GM12874 (cell line): ENCODE data around the gene DENND4A.

Experiments used
- CTCF ChIP-seq: IDR thresholded peaks from 2 replicates; pipeline ENCODE4 v1.5.1; 2011; ENCODE audit warnings: low read depth, mild to moderate bottlenecking, control low read depth, low read length, moderate library complexity; ENCODE audit not compliant: insufficient read depth

The DENND4A gene

GRCh38 chr15:65765106-65765505 is 27.0 kb downstream of the DENND4A start:
- TF ChIP-seq CTCF = no peak

GRCh38 chr15:65762914-65763787 is 28.9 kb downstream of the DENND4A start:
- no peak for TF ChIP-seq CTCF

- TF ChIP-seq CTCF = no peak
Measured at GRCh38 chr15:65762399-65762798, 29.7 kb downstream of the DENND4A start.

- TF ChIP-seq CTCF = no peak
Measured at GRCh38 chr15:65761210-65761926, 30.7 kb downstream of the DENND4A start.

GRCh38 chr15:65759441-65759840 is 32.7 kb downstream of the DENND4A start:
- TF ChIP-seq CTCF = no peak

GRCh38 chr15:65758242-65758641 is 33.9 kb downstream of the DENND4A start:
- TF ChIP-seq CTCF = no peak

GRCh38 chr15:65757256-65757655 is 34.8 kb downstream of the DENND4A start:
- no peak for TF ChIP-seq CTCF
